ENCODE data around the gene ZNF319.

ZNF319 gene

DNA sequence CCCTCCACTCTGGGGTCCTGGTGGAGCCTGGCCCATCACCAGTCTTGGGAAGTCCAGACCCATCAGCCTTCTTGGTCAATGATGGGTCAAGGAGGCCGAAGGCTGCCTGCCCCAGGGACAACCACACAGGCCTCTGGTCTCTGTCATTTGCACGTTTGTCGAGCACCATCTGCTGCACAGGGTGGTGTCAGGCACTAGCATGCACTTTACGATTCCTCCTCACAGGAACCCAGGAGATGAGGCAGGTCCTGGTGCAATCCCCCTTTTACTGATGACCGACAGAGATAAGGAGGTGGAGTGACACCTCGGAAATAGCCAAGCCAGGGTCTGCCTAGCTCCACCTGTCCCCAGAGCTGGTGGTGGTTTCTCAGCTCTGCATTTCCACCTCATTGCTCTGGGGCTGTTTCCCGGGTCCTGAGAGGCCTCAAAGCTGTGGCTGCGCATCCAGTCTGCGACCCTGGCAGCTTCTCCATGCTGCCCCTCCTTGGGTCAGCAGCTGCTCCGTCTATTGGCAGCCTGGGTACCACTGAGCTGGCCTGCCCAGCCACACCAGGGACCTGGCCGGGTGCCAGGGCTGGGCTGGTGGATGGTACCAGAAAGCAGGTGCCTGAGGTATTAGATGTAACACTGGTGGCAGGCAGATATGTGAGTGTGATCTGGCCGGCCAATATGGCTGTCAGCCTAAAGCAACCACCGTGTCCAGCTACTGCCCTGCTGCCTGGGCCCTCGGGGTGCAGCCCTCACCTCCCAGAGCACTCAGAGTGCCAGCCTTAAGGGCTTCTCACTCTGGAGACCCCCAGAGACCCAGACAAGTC is 35.1 kb upstream of the ZNF319 start:
- no peak overlapping the region for H3K4me2 ChIP-seq (ENCODE audit: low read depth, low read length)

DNA sequence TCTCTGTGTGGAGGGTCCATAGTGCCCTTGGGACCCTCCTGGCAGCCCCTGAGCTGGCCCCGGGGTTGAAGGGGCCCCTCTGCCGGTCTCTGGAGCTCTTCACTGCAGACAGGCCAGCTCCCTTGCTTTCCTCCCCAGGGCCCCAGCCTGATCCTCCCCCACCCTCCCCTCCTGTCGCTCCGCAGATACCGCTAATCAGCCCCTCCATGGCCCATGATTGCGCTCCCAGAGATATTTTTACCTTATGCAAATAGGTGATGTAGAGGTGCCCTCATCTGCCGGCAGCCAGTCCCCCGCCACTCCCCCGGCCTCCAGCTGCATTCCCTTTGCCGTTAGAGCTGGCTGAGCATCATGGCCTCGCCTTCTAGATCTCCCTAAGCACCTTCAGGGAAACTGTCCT is 34.3 kb upstream of the ZNF319 start:
- Histone ChIP-seq H3K27me3 (replicated peaks; ENCODE audit: insufficient read depth, low read length) (no peaks in the 10 kb centered on the region), H4K20me1 (ENCODE audit: insufficient read depth, low read length) (no peaks in the 10 kb centered on the region), H3K36me3 (replicated peaks; ENCODE audit: insufficient read depth, low read length) (no peaks in the 10 kb centered on the region), H3K79me2 (ENCODE audit: low read length) (no peaks in the 10 kb centered on the region), H3K9me3 (replicated peaks; ENCODE audit: insufficient read depth, low read length) (no peaks in the 10 kb centered on the region), H3K4me3 (ENCODE audit: low read length) (no peak overlapping the region), H3F3A (ENCODE audit: insufficient read depth, low read length) (no peaks in the 10 kb centered on the region), H3K9me2 (replicated peaks; ENCODE audit: insufficient read depth, low read length) (no peaks in the 10 kb centered on the region), H3K4me1 (ENCODE audit: low read length) (no peaks in the 10 kb centered on the region), H3K4me2 (ENCODE audit: low read depth, low read length) (no peak overlapping the region), H2AFZ (ENCODE audit: low read length) (no peak overlapping the region), H3K27ac (ENCODE audit: low read length) (no peak overlapping the region), H3K9ac (ENCODE audit: low read length) (no peak overlapping the region)
- no peak for DNase-seq
- TF ChIP-seq, protein P1, sequence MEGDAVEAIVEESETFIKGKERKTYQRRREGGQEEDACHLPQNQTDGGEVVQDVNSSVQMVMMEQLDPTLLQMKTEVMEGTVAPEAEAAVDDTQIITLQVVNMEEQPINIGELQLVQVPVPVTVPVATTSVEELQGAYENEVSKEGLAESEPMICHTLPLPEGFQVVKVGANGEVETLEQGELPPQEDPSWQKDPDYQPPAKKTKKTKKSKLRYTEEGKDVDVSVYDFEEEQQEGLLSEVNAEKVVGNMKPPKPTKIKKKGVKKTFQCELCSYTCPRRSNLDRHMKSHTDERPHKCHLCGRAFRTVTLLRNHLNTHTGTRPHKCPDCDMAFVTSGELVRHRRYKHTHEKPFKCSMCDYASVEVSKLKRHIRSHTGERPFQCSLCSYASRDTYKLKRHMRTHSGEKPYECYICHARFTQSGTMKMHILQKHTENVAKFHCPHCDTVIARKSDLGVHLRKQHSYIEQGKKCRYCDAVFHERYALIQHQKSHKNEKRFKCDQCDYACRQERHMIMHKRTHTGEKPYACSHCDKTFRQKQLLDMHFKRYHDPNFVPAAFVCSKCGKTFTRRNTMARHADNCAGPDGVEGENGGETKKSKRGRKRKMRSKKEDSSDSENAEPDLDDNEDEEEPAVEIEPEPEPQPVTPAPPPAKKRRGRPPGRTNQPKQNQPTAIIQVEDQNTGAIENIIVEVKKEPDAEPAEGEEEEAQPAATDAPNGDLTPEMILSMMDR (IDR thresholded peaks at IDR 0.05; ENCODE audit: low read length), result no peak
- TF ChIP-seq EZH2phosphoT487 (IDR thresholded peaks at IDR 0.05; ENCODE audit: low read length) (no peak), EZH2 (optimal IDR thresholded peaks at IDR 0.05; ENCODE audit: low read depth, low read length) (no peak)

More for the DNA sequence above, 35.1 kb upstream of the ZNF319 start:
- Histone ChIP-seq H3K4me1 (ENCODE audit: low read length) (no peaks in the 10 kb centered on the region), H3K9ac (ENCODE audit: low read length) (no peak overlapping the region), H3K4me3 (ENCODE audit: low read length) (no peak overlapping the region), H3K36me3 (replicated peaks; ENCODE audit: insufficient read depth, low read length) (no peaks in the 10 kb centered on the region), H3K27me3 (replicated peaks; ENCODE audit: insufficient read depth, low read length) (no peaks in the 10 kb centered on the region), H3K27ac (ENCODE audit: low read length) (no peak overlapping the region), H3K9me2 (replicated peaks; ENCODE audit: insufficient read depth, low read length) (no peaks in the 10 kb centered on the region), H3K79me2 (ENCODE audit: low read length) (no peaks in the 10 kb centered on the region), H2AFZ (ENCODE audit: low read length) (no peak overlapping the region), H3K9me3 (replicated peaks; ENCODE audit: insufficient read depth, low read length) (no peaks in the 10 kb centered on the region), H4K20me1 (ENCODE audit: insufficient read depth, low read length) (no peaks in the 10 kb centered on the region), H3F3A (ENCODE audit: insufficient read depth, low read length) (no peaks in the 10 kb centered on the region)
- DNase-seq, result no peak
- TF ChIP-seq, protein P1 (IDR thresholded peaks at IDR 0.05; ENCODE audit: low read length), result no peak
- TF ChIP-seq EZH2phosphoT487 (IDR thresholded peaks at IDR 0.05; ENCODE audit: low read length) (no peak), EZH2 (optimal IDR thresholded peaks at IDR 0.05; ENCODE audit: low read depth, low read length) (no peak)

DNA sequence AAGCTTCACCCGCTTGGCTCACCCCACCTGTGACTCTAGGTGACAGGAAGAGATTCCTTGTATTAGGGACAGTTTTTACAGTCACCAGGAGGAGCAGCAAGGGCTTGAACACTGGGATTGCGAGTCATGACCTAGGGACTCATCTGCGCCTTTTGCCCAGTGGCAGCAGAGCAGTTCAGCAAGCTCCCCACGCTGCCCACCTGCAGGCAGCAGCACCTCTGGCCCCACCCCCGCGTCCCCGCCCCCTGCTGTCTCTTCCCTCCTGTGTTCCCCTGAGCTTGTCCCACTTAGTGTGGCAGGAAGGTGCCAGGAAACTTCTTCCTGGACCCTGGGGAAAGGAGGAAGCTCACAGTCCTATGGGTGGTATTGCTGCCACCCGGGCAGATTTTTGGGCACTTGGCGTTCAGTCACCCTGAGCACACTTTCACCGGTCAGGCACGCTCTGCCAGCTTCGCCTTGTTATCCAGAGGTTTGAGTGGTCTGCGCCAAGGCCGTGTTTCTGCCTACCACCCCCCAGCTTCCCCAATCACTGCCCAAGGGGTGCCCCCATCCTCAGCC is 33.7 kb upstream of the ZNF319 start:
- Histone ChIP-seq H3K4me3 (ENCODE audit: low read length) (no peak overlapping the region), H3K27ac (ENCODE audit: low read length) (no peak overlapping the region), H3K4me2 (ENCODE audit: low read depth, low read length) (no peak overlapping the region), H3K27me3 (replicated peaks; ENCODE audit: insufficient read depth, low read length) (no peaks in the 10 kb centered on the region), H3F3A (ENCODE audit: insufficient read depth, low read length) (no peaks in the 10 kb centered on the region), H3K9ac (ENCODE audit: low read length) (no peak overlapping the region), H3K79me2 (ENCODE audit: low read length) (no peaks in the 10 kb centered on the region), H3K9me2 (replicated peaks; ENCODE audit: insufficient read depth, low read length) (no peaks in the 10 kb centered on the region), H2AFZ (ENCODE audit: low read length) (no peak overlapping the region), H4K20me1 (ENCODE audit: insufficient read depth, low read length) (no peaks in the 10 kb centered on the region), H3K4me1 (ENCODE audit: low read length) (no peaks in the 10 kb centered on the region), H3K36me3 (replicated peaks; ENCODE audit: insufficient read depth, low read length) (no peaks in the 10 kb centered on the region), H3K9me3 (replicated peaks; ENCODE audit: insufficient read depth, low read length) (no peaks in the 10 kb centered on the region)
- TF ChIP-seq, protein P1 (IDR thresholded peaks at IDR 0.05; ENCODE audit: low read length), result no peak
- no peak for TF ChIP-seq EZH2 (optimal IDR thresholded peaks at IDR 0.05; ENCODE audit: low read depth, low read length)
- no peak for TF ChIP-seq EZH2phosphoT487 (IDR thresholded peaks at IDR 0.05; ENCODE audit: low read length)
- no peak for DNase-seq
